GM12878 (cell line): ENCODE measurements around the gene NRP2. TPM values are rescaled to one million over a fixed set of nuclear protein-coding genes. Genes with fewer than 3 reads are reported as not detected.

Source experiments
- ATAC-seq: fragments of 200-7000 bp; cut with Tn5 transposase; 3 replicates; pipeline ENCODE4 v1.9.1; 2020; ENCODE audit warnings: mild to moderate bottlenecking, moderate library complexity
- BruUV-seq: library from RNA; stranded (reverse); fragments of 400-500 nt; replicated peaks from 2 replicates; lab custom pipeline; 2021; lab: Mats Ljungman, UMichigan
- CTCF ChIA-PET: fragments of 300-600 bp; sonication (Branson Sonifier 250); formaldehyde crosslinking; extraction: SDS; loops from one replicate; lab custom pipeline; 2021; ENCODE audit warnings: inconsistent platforms; lab: Yijun Ruan, JAX
- POLR2A ChIA-PET: fragments of 350-600 bp; formaldehyde crosslinking; extraction: SDS; loops from one replicate; lab custom pipeline; 2021; ENCODE audit warnings: inconsistent platforms; lab: Charles Lee
- RAD21 ChIA-PET: fragments of 300-600 bp; sonication (Branson Sonifier 250); formaldehyde crosslinking; loops from one replicate; lab custom pipeline; 2023; ENCODE audit warnings: antibody characterized with exemption; ENCODE audit not compliant: unreplicated experiment; lab: Charles Lee
- SMC1A ChIA-PET: fragments of 300-600 bp; sonication (Branson Sonifier 250); formaldehyde crosslinking; loops from one replicate; lab custom pipeline; 2023; ENCODE audit not compliant: unreplicated experiment, uncharacterized antibody; lab: Charles Lee
- DNase-seq: peaks from one replicate; pipeline ENCODE4 v3.0.0-alpha.2; 2011; ENCODE audit warnings: low read depth, low spot score
- FAIRE-seq: peaks from 3 replicates; lab custom pipeline; 2011; peaks lifted over from hg19 to GRCh38; lab: Jason Lieb, UNC
- H2AFZ ChIP-seq: 2 replicates; pipeline ENCODE4 v1.6.0; 2011; ENCODE audit warnings: low read depth, low read length, control low read depth; ENCODE audit not compliant: control insufficient read depth
- H3K27ac ChIP-seq: 2 replicates; pipeline ENCODE4 v1.5.1; 2011; ENCODE audit warnings: control low read depth; ENCODE audit not compliant: control insufficient read depth, insufficient read depth
- H3K27me3 ChIP-seq, 2 experiments: replicated peaks in 1 of 2; 2 replicates each; pipeline versions ENCODE4 v1.6.0 to v1.6.1; 2011; ENCODE audit warnings: low read length in 1 of 2; ENCODE audit not compliant: control insufficient read depth in 2 of 2, insufficient read depth in 2 of 2
- H3K36me3 ChIP-seq, 2 experiments: 2 replicates each; pipeline ENCODE4 v1.5.1; 2011; ENCODE audit warnings: low read length in 1 of 2; ENCODE audit not compliant: control insufficient read depth in 2 of 2, insufficient read depth in 2 of 2
- H3K4me1 ChIP-seq: 2 replicates; pipeline ENCODE4 v1.6.1; 2011; ENCODE audit warnings: mild to moderate bottlenecking, low read length, moderate library complexity, mixed read lengths; ENCODE audit not compliant: control insufficient read depth, insufficient read depth
- H3K4me2 ChIP-seq: 2 replicates; pipeline ENCODE4 v1.6.0; 2011; ENCODE audit warnings: control low read depth; ENCODE audit not compliant: control insufficient read depth, insufficient read depth
- H3K4me3 ChIP-seq: fragments of 200-600 bp; sonication (generic); 2 replicates; pipeline ENCODE4 v1.5.1; 2016
- H3K79me2 ChIP-seq: 2 replicates; pipeline ENCODE4 v1.6.0; 2011; ENCODE audit warnings: low read length; ENCODE audit not compliant: control insufficient read depth, insufficient read depth
- H3K9ac ChIP-seq: 2 replicates; pipeline ENCODE4 v1.8.0; 2011; ENCODE audit warnings: low read length, control low read depth, mixed read lengths; ENCODE audit not compliant: control insufficient read depth, insufficient read depth
- H3K9me3 ChIP-seq: replicated peaks from 3 replicates; pipeline ENCODE4 v1.5.1; 2011; ENCODE audit warnings: mild to moderate bottlenecking, low read length; ENCODE audit not compliant: control insufficient read depth, insufficient read depth
- H4K20me1 ChIP-seq: 2 replicates; pipeline ENCODE4 v1.6.0; 2011; ENCODE audit not compliant: control insufficient read depth, insufficient read depth
- BACH1 ChIP-seq: fragments of 450-650 bp; IDR thresholded peaks from 2 replicates; pipeline ENCODE4 v1.6.1; 2017; ENCODE audit warnings: mild to moderate bottlenecking, borderline replicate concordance
- CEBPZ ChIP-seq: fragments of 150-350 bp; IDR thresholded peaks from 2 replicates; pipeline ENCODE4 v1.6.1; 2016; ENCODE audit warnings: low read depth, low read length
- CREM ChIP-seq: IDR thresholded peaks from 2 replicates; pipeline ENCODE4 v1.6.1; 2014; ENCODE audit warnings: antibody characterized with exemption, low read depth
- ESRRA ChIP-seq: IDR thresholded peaks from 2 replicates; pipeline ENCODE4 v1.6.1; 2012; ENCODE audit warnings: mild to moderate bottlenecking, low read length, improper control_type of control experiment
- EZH2 ChIP-seq: IDR thresholded peaks from 2 replicates; pipeline ENCODE4 v1.6.1; 2012; ENCODE audit warnings: low read depth, mild to moderate bottlenecking, control low read depth, inconsistent platforms, low read length, borderline replicate concordance; ENCODE audit not compliant: control insufficient read depth
- HDGF ChIP-seq: fragments of 450-650 bp; IDR thresholded peaks from 2 replicates; pipeline ENCODE4 v1.6.1; 2016; ENCODE audit warnings: antibody characterized with exemption
- IRF3 ChIP-seq: fragments of 450-650 bp; IDR thresholded peaks from 2 replicates; pipeline ENCODE4 v1.6.1; 2014; ENCODE audit warnings: mild to moderate bottlenecking
- NR2F1 ChIP-seq: fragments of 450-650 bp; conservative IDR thresholded peaks from 2 replicates; pipeline ENCODE4 v1.6.1; 2017; ENCODE audit warnings: mild to moderate bottlenecking
- POU2F2 ChIP-seq: IDR thresholded peaks from 3 replicates; pipeline ENCODE4 v1.6.1; 2011; ENCODE audit warnings: low read depth, mild to moderate bottlenecking, low read length, borderline replicate concordance
- YY1 ChIP-seq: IDR thresholded peaks from 2 replicates; pipeline ENCODE4 v1.6.1; 2011; ENCODE audit warnings: low read depth, mild to moderate bottlenecking, low read length
- ZBED1 ChIP-seq: IDR thresholded peaks from 2 replicates; pipeline ENCODE4 v1.6.1; 2016; ENCODE audit warnings: borderline replicate concordance
- ZBTB33 ChIP-seq: fragments of 450-650 bp; IDR thresholded peaks from 2 replicates; pipeline ENCODE4 v1.6.1; 2017; ENCODE audit warnings: mild to moderate bottlenecking
- ZNF592 ChIP-seq: fragments of 450-650 bp; IDR thresholded peaks from 2 replicates; pipeline ENCODE4 v1.6.1; 2017; ENCODE audit warnings: mild to moderate bottlenecking, moderate library complexity
- WGBS: methylation state at CpG from one replicate; pipeline ENCODE4 v1.1.6; 2016; ENCODE audit warnings: low lambda C conversion rate; ENCODE audit not compliant: insufficient replicate concordance, insufficient coverage; ENCODE audit errors: missing lambda C conversion rate; 5-methylcytosine and 5-hydroxymethylcytosine counted together
- in situ Hi-C: fragments of 300-500 bp; cut with MboI; formaldehyde crosslinking; loops from 9 replicates; pipeline ENCODE4 v1.14.3; 2018; ENCODE audit warnings: mixed read lengths
- intact Hi-C: fragments of 100-400 bp; cut with micrococcal nuclease; formaldehyde crosslinking; loops from one replicate; pipeline ENCODE4 v1.14.2; 2022; ENCODE audit not compliant: unreplicated experiment
- polyA plus RNA-seq, 11 experiments: library from polyadenylated mRNA; depleted of rRNA in 4 of 11; unstranded in 6 of 11; stranded (reverse) in 5 of 11; fragments of >200 nt; fragmentation: Nextera tagmentation in 4 of 11; fragmentation: Illumina TruSeq in 1 of 11; extraction: Ambion mirVana in 4 of 11; extraction: Trizol in 1 of 11; gene quantifications; 1 replicate in 1 of 11; 2 replicates in 10 of 11; pipeline versions ENCODE4 v1.2.1 to v1.2.3, GENCODE V29; 2011 to 2016; ENCODE audit warnings: inconsistent platforms in 2 of 11, missing spikeins in 2 of 11, low read depth in 1 of 11
- total RNA-seq, 4 experiments: library from RNA; depleted of rRNA in 3 of 4; stranded (reverse); fragments of >200 nt in 3 of 4; fragmentation: Illumina TruSeq in 1 of 4; extraction: Trizol in 1 of 4; gene quantifications; 2 replicates each; pipeline versions ENCODE4 v1.2.1 to v1.2.3, GENCODE V29; 2013 to 2021

Gene NRP2
- total and polyA plus RNA-seq, 10 of the 15 experiments (the other 5 are each of a cell fraction or from before 2014, with no cell fraction given), result 0.06 to 1.2 (median 0.46) TPM

GRCh38 chr2:205730701-205731582 lies 48.6 kb downstream of the NRP2 start:
- Histone ChIP-seq H3K4me1 (peaks cover 5% of the 10 kb centered on the region; the same call in 1 of the 2 replicates), H4K20me1 (no peaks in the 10 kb centered on the region), H3K4me3 (no peak overlapping the region), H3K9me3 (no peaks in the 10 kb centered on the region), H3K27ac (no peak overlapping the region), H3K9ac (no peak overlapping the region), H3K27me3 (no peaks in the 10 kb centered on the region), H3K4me2 (no peak overlapping the region), H2AFZ (no peak overlapping the region), H3K36me3 (no peaks in the 10 kb centered on the region), H3K79me2 (no peaks in the 10 kb centered on the region)
- BruUV-seq, result no TSS peak
- WGBS, result 39% methylated on average over 9 of the region's 9 CpGs
- ChIA-PET CTCF (no interaction called here), POLR2A (no interaction called here), SMC1A (interaction anchor here (1.1 to 1.3 kb wide), 2 partner anchors 8 to 14 kb away, joined by 3 to 5 read pairs; no protein-coding TSS in a partner anchor), RAD21 (interaction anchor here (1.0 kb wide), 1 partner anchor 8 kb away, joined by 4 read pairs; no protein-coding TSS in a partner anchor)
- in situ Hi-C loops, result no loop called here
- ATAC-seq (no peak), FAIRE-seq (no peak), DNase-seq (no peak)
- intact Hi-C loops, result no loop called here
- TF ChIP-seq IRF3, result no peak
- no peak for TF ChIP-seq ESRRA
- TF ChIP-seq YY1, result no peak
- TF ChIP-seq CEBPZ, result no peak
- no peak for TF ChIP-seq CREM
- no peak for TF ChIP-seq ZNF592
- no peak for TF ChIP-seq HDGF
- no peak for TF ChIP-seq NR2F1
- TF ChIP-seq BACH1, result no peak
- TF ChIP-seq EZH2, result no peak
- no peak for TF ChIP-seq ZBED1
- no peak for TF ChIP-seq POU2F2
- TF ChIP-seq ZBTB33, result no peak
